SK-N-SH (cell line): ENCODE data around the gene GINS3.
"Not testable (repeated sequence)": the region's sequence is repeated elsewhere in the genome, so short reads cannot be mapped to it uniquely, and the experiment has no call there.

Source experiments
- ELF1 ChIP-seq: IDR thresholded peaks from 2 replicates; pipeline ENCODE4 v1.4.0; 2012
- EP300 ChIP-seq, 2 experiments: IDR thresholded peaks; 2 replicates each; pipeline versions ENCODE4 v1.4.0 to v1.6.1; 2012; ENCODE audit warnings: borderline replicate concordance in 1 of 2, low read depth in 1 of 2, low read length in 1 of 2
- JUND ChIP-seq: IDR thresholded peaks from 2 replicates; pipeline ENCODE4 v1.4.0; 2012
- RAD21 ChIP-seq: IDR thresholded peaks from 2 replicates; pipeline ENCODE4 v1.6.1; 2012; ENCODE audit warnings: mild to moderate bottlenecking, low read length
- RXRA ChIP-seq: IDR thresholded peaks from 2 replicates; pipeline ENCODE4 v1.4.0; 2012; ENCODE audit warnings: low read depth, mild to moderate bottlenecking, borderline replicate concordance
- YY1 ChIP-seq: IDR thresholded peaks from 2 replicates; pipeline ENCODE4 v1.4.0; 2012; ENCODE audit warnings: low read depth, mild to moderate bottlenecking
- TF ChIP-seq, protein P1 (sequence below): fragments of 200-600 bp; sonication (generic); IDR thresholded peaks from 2 replicates; pipeline ENCODE4 v1.6.1; 2017; ENCODE audit warnings: antibody characterized with exemption, mild to moderate bottlenecking, moderate library complexity

DNA sequence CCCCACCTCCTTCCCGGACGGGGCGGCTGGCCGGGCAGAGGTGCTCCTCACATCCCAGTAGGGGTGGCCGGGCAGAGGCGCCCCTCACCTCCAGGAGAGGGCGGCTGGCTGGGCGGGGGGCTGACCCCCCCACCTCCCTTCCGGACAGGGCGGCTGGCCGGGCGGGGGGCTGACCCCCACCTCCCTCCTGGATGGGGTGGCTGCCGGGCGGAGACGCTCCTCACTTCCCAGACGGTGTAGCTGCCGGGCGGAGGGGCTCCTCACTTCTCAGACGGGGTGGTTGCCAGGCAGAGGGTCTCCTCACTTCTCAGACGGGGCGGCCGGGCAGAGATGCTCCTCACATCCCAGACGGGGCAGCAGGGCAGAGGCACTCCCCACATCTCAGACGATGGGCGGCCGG is 4.6 kb downstream of the GINS3 start:
- not testable (repeated sequence) for TF ChIP-seq ELF1; JUND; YY1; EP300 (IDR thresholded peaks at IDR 0.05; ENCODE audit: borderline replicate concordance in 1 of 2, low read depth in 1 of 2, low read length in 1 of 2); RXRA; RAD21
- TF ChIP-seq, protein P1, sequence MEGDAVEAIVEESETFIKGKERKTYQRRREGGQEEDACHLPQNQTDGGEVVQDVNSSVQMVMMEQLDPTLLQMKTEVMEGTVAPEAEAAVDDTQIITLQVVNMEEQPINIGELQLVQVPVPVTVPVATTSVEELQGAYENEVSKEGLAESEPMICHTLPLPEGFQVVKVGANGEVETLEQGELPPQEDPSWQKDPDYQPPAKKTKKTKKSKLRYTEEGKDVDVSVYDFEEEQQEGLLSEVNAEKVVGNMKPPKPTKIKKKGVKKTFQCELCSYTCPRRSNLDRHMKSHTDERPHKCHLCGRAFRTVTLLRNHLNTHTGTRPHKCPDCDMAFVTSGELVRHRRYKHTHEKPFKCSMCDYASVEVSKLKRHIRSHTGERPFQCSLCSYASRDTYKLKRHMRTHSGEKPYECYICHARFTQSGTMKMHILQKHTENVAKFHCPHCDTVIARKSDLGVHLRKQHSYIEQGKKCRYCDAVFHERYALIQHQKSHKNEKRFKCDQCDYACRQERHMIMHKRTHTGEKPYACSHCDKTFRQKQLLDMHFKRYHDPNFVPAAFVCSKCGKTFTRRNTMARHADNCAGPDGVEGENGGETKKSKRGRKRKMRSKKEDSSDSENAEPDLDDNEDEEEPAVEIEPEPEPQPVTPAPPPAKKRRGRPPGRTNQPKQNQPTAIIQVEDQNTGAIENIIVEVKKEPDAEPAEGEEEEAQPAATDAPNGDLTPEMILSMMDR, result not testable (repeated sequence)
